GM21529 (cell line): Measurements from ENCODE around the gene NOS1AP.
"Not testable (repeated sequence)": the region's sequence is repeated elsewhere in the genome, so short reads cannot be mapped to it uniquely, and the experiment has no call there.

Source experiments
- ATAC-seq: cut with Tn5 transposase; IDR thresholded peaks from one replicate; pipeline ENCODE4 v1.9.1; 2021; ENCODE audit not compliant: unreplicated experiment

Gene NOS1AP

DNA sequence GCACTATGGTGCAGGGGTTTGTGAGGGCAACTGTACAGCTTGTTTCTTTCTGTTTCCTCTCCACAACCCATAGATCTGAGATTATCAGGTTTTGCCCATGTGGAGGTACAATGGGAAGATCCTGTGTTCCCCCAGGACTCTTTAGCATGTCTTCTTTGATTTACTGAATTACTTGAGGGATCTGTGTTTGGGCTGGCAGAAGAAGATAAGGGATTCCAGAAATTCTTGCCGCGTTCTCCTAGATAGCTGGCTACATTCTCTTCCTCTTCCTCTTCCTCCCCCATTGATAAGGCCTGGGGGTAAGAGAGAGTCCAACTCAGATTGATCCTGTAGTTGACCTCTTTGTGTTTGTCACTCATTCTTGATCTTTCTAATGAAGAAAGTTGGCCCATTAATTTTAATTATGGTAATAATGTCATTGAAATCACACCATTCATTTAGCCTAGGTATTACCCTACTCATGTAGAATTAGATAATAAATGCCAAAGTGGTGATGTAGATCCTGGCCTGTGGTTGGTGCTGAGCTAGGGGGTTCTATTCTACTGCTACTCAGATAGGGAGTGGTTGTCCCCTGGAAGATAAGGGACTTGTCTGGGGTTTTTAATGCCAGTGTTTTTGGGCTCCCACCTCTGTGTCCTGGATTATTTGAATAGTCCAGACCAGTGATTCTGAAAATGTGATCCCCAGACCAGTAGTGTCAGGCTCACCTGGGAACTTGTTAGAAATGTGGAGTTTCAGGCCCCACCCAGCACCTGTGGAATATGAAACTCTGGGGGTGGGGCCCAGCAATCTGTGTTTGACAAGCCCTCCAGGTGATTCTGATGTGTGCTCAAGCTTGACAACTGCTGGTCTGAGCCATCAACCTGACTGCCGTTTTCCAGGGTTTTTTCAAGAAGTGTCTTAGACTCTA lies 122.2 kb downstream of the NOS1AP start:
- no peak for ATAC-seq

DNA sequence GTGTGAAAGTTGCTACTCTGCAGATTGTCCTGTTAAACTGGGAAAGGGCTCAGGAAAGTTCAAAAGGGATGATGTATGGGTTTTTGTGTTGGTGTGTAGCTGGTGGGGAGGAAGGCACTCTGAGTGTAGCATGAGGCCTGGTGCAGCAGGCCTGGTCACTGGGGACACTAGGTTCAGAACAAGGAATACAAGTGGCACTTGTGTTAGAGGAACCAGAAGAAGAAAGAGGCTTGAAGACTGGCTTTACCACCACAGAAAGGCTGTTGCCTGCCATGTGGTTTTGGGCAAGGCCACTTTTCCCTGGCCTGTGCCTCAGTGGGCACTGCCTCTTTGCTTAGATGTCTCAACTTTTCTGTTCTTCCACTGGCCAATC lies 122.8 kb downstream of the NOS1AP start:
- no peak for ATAC-seq

DNA sequence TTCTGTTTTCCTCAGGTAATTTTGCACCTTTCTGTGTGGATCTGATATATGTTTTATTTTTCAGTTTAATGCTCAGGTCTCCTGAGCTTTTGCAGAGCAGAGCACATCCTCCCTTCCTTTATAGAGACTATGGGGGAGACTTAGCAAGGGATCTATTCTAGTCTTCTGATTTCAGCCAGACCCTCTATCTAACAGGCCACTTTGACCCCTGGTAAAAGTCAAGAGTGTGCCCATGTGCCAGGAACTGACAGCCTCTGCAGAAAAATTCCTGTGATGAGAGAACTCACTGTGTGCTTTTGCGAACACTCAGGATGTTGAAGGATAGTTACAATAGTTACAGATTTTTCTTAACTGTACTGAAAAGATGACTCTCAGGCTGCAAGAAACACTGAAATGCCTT lies 123.3 kb downstream of the NOS1AP start:
- no peak for ATAC-seq

DNA sequence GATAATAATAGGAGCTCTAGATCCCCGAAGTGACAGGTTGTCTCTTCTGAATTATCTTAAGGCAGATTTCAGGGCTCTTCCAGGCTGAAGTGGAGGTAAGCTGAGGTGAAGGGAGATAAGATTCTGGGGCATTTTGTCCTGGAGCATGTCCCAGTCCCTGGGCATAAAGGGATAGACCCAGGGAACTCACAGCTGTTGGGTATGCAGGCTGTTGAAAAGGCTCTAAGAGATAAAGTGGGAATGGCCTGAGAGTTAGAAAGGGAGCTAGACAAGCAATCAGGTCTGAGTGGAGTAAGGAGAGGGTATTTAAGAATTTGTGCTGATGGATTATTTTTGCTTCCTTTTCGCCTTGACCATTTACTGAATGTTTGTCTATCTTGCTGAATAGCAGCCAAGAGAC lies 123.7 kb downstream of the NOS1AP start:
- no peak for ATAC-seq

DNA sequence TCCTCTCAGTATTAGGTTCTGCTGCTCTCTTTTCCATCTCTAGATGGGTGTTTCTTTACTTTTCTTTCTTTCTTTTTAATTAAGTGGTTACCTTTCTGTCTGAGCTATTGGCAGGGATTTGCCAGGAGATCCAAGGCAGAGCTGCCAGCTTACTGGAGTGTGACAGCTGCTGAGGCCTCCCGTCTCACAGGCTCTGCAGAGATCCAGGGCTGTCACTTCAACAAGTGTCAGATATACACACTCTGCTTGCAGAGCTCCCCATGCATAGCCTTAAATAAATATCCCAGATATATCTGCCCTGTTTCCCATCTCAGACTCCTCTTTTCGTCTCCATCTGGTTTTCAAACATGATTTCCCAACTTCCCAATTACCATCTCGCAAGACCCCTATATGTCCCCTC lies 124.3 kb downstream of the NOS1AP start:
- no peak for ATAC-seq

DNA sequence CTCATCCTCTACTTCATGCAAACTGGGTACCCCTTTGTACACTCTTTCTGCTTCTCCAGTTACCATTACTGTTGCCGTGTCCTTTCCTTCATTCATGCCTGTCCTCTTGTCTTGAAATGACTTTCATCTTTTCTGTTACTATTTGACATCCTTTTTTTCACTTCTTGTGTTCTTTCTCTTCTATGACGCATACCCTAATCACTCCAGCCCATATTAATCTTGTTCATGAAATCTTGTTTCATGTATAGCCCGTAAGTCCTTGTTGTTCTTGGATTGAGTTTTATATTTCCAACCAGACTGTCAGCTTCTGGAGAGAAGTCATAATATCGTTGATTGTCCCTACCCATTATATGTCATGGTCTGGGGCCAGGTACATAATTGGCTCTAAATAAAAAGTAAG lies 126.1 kb downstream of the NOS1AP start:
- no peak for ATAC-seq

DNA sequence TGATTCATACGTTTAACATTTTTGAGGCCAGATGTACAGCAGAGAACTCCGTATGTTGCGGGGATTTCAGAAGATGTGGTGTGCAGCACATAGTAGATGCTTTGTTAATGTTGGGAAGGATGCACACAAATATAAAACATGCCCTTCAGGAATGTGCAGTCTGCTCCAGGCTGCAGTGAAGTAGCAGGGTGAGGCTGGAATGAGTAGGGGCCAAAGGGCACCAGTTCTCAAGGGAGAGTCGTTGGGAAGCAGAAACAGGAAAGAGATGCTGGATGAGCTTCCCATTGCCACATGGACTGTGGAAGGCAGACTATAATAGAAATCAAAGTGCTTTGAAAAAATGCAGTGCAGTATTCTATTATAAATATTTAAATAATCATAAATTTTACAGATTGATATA lies 126.9 kb downstream of the NOS1AP start:
- no peak for ATAC-seq

DNA sequence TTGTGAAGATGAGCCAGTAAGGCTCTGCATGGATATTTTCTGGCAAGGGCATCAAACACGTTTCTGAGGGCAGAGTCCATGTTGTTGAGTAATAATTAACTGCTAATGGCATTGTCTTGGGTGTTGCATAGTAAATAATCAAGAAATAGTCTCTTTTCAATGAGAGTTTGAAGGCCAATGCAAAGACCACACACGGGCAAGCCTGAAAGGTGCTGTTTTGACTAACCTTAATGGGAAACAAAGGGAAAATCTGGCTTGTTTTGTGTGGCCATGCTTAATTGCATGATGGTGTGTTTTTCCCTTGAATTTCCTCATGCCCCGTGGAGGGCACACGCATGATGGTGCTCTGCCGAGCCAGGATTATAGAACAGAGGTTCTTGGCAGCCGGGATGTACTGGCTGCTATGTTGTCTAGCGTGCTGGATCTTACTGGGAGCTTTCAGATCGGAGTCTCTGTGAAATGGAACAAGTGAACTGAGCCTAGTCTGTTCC lies 127.6 kb downstream of the NOS1AP start:
- no peak for ATAC-seq

DNA sequence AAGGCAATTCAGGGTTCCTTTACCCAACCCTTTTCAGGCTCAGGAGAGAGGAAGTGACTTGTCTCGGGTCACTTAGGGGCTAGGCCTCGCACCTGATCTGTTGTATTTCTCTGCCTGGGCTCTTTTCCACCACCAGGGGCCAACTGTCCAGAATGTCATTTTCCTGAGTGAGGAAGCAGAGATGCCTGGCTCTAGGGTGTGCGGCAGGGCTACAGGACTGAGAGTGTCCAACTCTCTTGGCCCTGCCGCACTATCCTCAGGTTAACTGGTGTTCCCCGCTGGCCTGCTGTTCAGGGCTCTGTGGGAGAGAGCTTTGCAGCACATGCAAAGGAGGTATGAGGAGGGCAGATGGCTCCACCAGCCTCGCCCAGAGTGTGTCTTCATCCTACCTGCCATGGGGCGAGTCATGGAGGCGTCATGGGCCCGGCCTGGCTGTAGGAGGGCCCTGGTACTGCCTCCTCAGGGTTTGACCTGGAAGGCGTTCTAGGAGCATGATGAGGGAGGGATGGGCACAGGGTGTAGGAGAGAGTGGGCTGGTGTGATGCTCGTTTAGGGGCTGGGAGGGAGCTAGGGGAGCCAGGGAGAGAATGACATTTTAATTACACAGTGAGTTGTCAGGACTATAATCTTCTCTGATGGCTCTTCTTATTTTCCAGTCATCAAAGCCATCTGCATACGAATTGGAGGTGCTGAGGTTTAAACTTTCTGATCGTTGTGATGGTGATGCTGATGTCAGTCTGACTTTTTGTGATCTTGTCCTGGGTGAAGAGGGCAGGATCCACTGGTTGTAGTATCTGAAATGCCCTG lies 128.3 kb downstream of the NOS1AP start:
- no peak for ATAC-seq

DNA sequence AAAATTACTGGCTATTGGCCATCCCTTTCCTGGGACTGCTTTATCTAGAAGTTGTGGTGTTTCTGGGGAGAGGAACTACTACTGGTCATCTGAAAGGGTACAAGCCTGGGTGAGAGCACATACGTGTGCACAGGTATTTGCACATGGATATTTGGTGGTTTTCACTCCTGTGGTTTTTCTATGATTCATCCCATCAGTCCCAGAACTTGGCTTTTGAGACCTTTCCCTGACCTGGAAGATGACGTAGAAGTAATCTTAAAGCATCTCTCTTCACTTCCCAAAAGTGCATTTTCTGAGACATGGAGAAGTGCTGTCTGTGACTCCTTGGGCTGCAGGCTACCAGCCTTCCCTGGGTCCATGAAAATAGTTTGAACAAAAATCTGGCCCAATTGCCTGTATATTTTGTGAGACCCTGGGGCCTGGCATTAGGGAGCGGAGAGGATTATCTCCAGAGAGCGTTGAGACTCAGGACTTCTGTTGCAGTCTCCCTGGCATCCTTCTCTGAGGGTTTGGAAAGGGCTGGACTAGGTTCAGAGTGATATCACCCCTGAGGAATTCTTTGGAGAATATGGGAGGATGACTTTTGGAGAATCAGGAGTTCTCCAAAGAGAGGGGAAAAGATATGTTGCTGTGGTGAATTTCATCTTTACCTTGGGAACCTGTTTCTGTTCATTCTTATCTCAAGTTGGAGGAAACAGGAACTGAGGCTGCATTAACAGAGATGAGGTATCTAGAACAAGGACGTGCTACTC lies 130.8 kb downstream of the NOS1AP start:
- ATAC-seq: no peak

DNA sequence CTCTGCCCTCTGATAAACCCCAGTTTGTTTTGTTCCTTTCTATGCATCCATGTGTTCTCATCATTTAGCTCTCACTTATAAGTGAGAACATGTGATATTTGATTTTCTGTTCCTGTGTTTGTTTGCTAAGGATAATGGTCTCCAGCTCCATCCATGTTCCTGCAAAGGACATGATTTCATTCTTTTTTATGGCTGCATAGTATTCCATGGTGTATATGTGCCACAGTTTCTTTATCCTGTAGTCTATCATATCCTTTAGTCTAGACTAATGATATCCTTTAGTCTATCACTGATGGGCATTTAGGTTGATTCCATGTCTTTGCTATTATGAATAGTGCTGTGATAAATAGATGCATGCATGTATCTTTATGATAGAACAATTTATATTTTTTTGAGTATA lies 131.6 kb downstream of the NOS1AP start:
- not testable (repeated sequence) for ATAC-seq

DNA sequence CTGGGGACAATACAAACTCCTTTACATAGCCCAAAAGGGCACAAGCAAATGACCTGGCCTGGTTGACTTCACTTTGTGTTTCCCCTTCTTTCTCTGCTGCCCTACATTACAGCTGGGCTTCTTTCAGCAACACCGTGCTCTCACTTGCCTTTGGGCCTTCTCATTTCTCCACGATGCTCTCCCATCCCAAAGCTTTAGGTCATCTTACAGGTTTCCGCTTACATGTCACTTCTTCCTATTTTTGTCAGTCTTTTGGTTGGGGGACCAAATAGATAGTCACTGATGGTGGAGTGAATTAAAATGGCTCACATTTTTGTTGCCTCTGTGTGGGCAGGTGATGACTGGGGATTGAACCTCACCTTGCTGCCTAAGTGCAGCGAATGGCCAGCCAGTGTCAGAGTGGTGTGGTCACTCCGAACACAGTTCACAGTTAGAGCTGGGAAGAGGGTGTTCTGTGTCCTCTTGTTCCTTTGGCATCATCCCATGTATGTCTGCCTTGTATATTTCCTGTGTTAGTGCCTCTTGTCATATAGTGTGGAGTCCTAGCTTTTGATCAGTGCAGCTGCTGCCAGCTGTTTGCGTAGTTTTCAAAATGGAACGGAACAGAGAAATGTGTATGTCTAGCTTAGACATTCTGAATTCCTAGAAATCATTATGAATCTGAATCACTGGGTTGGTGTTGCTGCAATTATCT lies 134.8 kb downstream of the NOS1AP start:
- no peak for ATAC-seq

DNA sequence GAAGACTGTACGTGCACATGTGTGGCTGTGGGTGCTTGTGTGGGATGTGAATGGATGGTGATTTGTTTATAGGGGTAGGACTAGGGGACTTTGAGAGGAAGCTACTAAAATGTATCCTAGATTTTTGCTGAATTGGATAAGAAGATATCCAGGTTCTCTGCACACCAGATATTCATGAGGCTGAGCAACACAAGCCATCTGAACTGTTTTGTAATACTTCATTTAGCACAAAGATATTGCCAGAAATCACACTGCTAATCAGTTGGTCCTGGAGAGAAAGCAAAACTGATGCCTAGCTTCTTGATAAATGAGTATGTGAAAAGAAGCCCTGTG lies 135.3 kb downstream of the NOS1AP start:
- ATAC-seq: no peak

DNA sequence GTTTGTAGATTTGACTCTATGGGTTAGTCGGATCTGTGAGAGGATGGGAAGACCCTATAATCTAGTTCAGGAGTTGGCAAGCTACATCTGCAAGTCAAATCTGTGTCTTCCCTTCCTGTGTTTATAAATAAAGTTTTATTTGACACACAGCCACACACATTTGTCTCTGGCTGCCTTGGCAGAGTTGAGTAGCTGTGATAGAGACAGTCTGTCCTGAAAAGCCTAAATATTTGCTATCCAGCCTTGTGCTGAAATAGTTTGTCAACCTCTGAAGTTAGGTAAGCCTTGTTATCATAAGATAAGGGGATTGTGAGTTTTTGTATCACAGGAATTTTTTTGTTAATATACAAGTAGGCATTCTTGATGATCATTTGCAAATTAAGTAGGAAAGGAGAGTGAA lies 136.8 kb downstream of the NOS1AP start:
- ATAC-seq: no peak

DNA sequence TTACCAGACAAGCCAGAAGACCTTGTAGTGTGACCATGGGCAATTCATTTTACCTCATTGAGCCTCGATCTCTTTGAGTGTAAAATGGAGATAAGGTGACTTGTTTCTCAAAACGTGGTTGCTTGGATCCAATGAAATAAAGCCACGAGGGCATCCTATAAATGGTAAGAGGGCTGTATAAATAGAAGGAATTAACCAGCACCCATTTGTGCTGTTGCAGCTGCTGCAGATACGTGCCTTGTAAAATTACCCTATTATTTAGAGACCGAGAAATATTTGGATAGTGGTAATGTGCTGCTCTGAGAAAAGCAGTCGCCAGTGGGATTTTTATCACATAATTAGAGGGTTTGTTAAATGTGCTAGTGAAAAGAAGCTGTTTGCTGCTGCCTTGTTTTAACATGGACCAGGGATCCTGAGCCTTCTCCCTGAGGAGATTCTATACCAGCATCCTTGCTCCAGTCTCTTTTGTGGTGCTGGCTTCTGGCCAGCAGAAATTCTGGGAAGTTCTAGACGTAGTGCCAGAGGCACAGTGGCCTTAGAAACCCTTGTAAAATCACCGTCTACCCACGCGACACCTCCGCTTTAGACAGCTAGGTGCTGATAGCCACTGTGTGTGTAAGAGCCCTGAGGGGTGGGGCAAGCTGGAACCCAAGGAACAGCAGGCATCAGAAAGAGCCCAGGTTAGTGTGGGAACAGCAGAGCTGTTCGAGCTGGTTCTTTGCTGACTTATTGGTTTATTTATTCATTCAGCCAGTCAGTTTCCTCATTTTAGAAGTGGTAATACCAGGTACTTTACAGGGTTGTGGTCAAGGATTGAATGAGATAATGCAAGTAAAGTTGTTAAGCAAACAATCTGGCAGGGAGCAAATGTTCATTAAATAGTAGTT lies 137.5 kb downstream of the NOS1AP start:
- ATAC-seq: no peak

DNA sequence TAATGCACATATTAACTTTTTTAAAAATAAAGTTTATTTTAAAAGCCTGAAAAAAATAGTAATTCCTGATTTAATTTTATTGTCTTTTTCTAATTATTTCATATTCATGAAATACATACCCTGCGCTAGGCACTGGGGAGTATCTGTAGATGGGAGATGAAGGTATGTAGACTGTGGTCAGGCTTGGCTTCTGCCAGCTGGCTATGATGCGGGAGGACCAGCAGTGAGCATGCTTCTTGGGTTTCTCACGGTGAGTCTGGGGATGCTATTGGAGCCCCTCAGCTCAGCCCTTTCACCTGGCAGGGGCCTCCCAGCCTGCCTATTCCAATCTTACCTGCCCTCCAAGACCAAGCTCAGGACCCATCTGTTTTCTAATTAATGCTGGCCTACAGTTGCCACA lies 138.4 kb downstream of the NOS1AP start:
- no peak for ATAC-seq

DNA sequence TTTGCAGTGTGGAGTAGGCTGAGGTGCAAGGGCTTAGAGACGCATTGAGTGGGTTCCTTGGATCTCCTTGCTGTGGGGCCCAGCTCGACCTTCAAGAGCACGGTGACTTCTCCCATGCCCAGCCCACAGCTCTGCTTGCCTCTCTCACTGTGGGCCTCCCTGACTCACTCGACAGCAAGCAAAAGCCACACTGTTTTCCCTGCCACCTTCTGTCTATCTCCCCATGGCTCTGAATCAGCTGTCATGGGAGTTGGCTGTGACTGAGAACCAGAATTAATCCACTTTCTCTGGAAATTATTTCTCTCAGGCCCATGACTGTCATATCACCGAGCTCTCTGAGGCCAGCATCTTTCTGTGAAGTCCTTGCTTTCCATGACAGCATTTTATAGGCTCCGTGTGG lies 140.7 kb downstream of the NOS1AP start:
- ATAC-seq: no peak

DNA sequence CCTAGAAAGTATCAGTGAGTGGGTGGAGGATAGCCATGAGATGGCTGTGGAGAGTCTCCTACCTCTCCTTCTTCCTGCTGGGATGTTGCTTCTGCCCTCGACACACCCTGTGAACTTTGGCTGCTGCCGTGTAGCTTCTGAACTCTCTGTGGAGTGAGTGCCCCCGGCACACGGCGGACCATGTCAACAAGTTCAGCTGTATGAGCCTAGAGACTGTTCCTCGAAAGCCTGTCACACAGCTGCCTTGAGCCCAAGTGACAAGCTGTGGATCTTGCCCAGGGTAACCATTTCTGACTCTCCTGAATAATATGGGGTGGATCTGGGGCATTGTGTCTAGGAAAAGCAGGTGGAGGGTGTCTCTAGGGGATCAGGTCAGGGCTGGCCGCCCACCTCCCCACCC lies 143.2 kb downstream of the NOS1AP start:
- ATAC-seq: no peak

DNA sequence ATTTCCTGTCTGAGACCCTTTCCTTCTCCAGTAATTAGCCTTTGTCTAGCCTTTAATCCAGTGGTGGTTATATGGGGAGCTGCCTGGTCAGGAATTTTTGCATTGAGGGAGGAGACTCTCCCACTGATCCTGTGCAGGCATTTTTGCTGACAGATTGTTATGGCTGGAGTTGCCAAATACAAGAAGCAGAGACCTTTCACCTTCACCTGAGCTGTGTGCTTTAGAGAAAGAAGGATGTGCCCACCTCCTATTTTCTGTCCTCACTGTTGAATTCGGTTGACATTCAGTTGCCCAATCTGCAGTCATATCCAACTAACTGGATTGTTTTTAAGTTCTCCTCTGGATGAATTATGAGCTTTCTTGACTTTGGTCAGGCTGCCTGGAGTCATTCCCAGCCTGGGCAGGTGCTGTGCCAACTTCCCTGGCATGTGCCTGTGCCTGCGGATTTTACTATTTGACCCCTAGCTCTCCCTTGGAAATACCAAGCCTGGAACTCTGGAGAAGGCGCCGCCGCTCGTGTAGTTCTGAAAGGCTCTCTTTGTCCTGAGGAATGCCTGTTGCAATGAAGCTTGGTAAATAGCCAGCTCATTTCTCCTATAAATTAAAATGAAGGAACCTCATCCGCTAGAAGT lies 143.9 kb downstream of the NOS1AP start:
- ATAC-seq: no peak

DNA sequence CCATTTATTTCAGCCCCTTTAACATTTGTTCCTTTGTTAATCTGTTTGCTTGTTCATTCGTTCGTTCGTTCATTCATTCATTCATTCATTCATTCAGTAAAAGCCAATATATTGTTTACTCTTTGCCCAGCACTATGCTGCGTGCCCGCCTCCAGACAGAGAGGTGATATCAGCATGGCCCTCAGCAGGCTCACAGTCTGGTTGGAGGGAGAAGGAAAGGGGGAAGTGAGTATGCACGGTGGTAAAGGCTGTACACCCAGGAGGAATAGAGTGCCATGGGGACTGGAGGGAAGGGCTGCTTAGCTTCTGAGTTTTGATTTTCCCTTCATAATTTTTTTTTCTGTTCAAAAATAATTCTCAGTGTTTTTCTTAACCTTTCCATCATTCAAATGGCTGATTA lies 144.7 kb downstream of the NOS1AP start:
- no peak for ATAC-seq
